GM12801 (cell line): ENCODE data around the gene EVX1.

ENCODE experiments used
- CTCF ChIP-seq: IDR thresholded peaks from one replicate; pipeline ENCODE4 v1.5.1; 2011; ENCODE audit warnings: control low read depth; ENCODE audit not compliant: insufficient read length; ENCODE audit errors: extremely low read depth

Gene EVX1

GRCh38 chr7:27240015-27240731 is 2.4 kb upstream of the EVX1 start:
- no peak for TF ChIP-seq CTCF

- TF ChIP-seq CTCF: no peak
These were observed 1.2 kb upstream of the EVX1 start for GRCh38 chr7:27241189-27242056.

GRCh38 chr7:27242154-27242553 is 448 bp upstream of the EVX1 start:
- no peak for TF ChIP-seq CTCF

GRCh38 chr7:27243340-27244163 is 950 bp downstream of the EVX1 start:
- no peak for TF ChIP-seq CTCF

- no peak for TF ChIP-seq CTCF
These were observed 2.0 kb downstream of the EVX1 start for GRCh38 chr7:27244488-27245123.

GRCh38 chr7:27245124-27245797 is 2.7 kb downstream of the EVX1 start:
- no peak for TF ChIP-seq CTCF
